Mesodermal cell (in vitro differentiated cells): ENCODE measurements around the gene SSTR3.
A peak's percentile ranks its signal among the peaks of the same experiment; 100 is the strongest.

Experiments used
- H3K27ac ChIP-seq: 2 replicates; pipeline ENCODE4 v1.7.0; 2013; ENCODE audit warnings: mild to moderate bottlenecking, low read depth, low read length, moderate library complexity; ENCODE audit not compliant: severe bottlenecking
- H3K36me3 ChIP-seq: 2 replicates; pipeline ENCODE4 v1.7.1; 2013; ENCODE audit warnings: mild to moderate bottlenecking, low read length, moderate library complexity; ENCODE audit not compliant: control insufficient read depth, insufficient read depth
- H3K4me1 ChIP-seq: one replicate; pipeline ENCODE4 v1.7.1; 2013; ENCODE audit warnings: mild to moderate bottlenecking, low read length; ENCODE audit not compliant: insufficient read depth, control insufficient read depth, poor library complexity, severe bottlenecking
- H3K4me3 ChIP-seq: 2 replicates; pipeline ENCODE4 v1.7.0; 2013; ENCODE audit warnings: low read length, control low read depth, mild to moderate bottlenecking; ENCODE audit not compliant: insufficient read depth, poor library complexity, severe bottlenecking; ENCODE audit errors: extremely low read depth
- H3K9me3 ChIP-seq: 2 replicates; pipeline ENCODE4 v1.7.1; 2013; ENCODE audit warnings: mild to moderate bottlenecking, low read length, moderate library complexity; ENCODE audit not compliant: control insufficient read depth
- WGBS, 2 experiments: methylation state at CpG; one replicate each; pipeline ENCODE4 v1.1.5; 2013; ENCODE audit warnings: missing lambda C conversion rate in 2 of 2; ENCODE audit not compliant: insufficient coverage in 2 of 2; 5-methylcytosine and 5-hydroxymethylcytosine counted together

SSTR3 gene

GRCh38 chr22:37198258-37199102 lies 13.8 kb downstream of the SSTR3 start:
- H3K4me3 ChIP-seq: peak overlapping the region; percentile 65
- peak overlapping the region; percentile 89 for H3K27ac ChIP-seq
- H3K9me3 ChIP-seq: no peaks in the 10 kb centered on the region
- WGBS, 2 experiments: 15 to 25% methylated on average over 20 to 24 of the region's 51 CpGs
- peaks cover 8% of the 10 kb centered on the region for H3K4me1 ChIP-seq
- H3K36me3 ChIP-seq: no peaks in the 10 kb centered on the region

- Histone ChIP-seq H3K4me1 (peaks cover 8% of the 10 kb centered on the region), H3K36me3 (no peaks in the 10 kb centered on the region), H3K27ac (no peak overlapping the region), H3K4me3 (peak overlapping the region; percentile 65), H3K9me3 (peaks cover 5% of the 10 kb centered on the region)
- WGBS, 2 experiments: 73 to 77% methylated on average over 12 of the region's 12 CpGs
These were observed 14.6 kb downstream of the SSTR3 start for GRCh38 chr22:37197451-37198257.

GRCh38 chr22:37196539-37197450 lies 15.5 kb downstream of the SSTR3 start:
- Histone ChIP-seq H3K27ac (no peak overlapping the region), H3K4me1 (peaks cover 8% of the 10 kb centered on the region), H3K9me3 (peaks cover 10% of the 10 kb centered on the region), H3K4me3 (no peak overlapping the region), H3K36me3 (no peaks in the 10 kb centered on the region)
- 66 to 72% methylated on average over 6 to 8 of the region's 14 CpGs for WGBS, 2 experiments

GRCh38 chr22:37195921-37196320 lies 16.4 kb downstream of the SSTR3 start:
- WGBS, 2 experiments: 96% methylated on average over 3 to 4 of the region's 4 CpGs
- Histone ChIP-seq H3K36me3 (no peaks in the 10 kb centered on the region), H3K27ac (no peak overlapping the region), H3K4me3 (no peak overlapping the region), H3K4me1 (peaks cover 8% of the 10 kb centered on the region), H3K9me3 (peaks cover 10% of the 10 kb centered on the region)

- Histone ChIP-seq H3K4me1 (peaks cover 13% of the 10 kb centered on the region), H3K9me3 (peaks cover 10% of the 10 kb centered on the region), H3K27ac (no peak overlapping the region), H3K4me3 (no peak overlapping the region), H3K36me3 (no peaks in the 10 kb centered on the region)
- WGBS, 2 experiments: 80 to 91% methylated on average over 1 to 2 of the region's 3 CpGs
These were observed 17.5 kb downstream of the SSTR3 start for GRCh38 chr22:37194750-37195149.

GRCh38 chr22:37193629-37194191 lies 18.6 kb downstream of the SSTR3 start:
- WGBS, 2 experiments: 90 to 93% methylated on average over 9 of the region's 10 CpGs

GRCh38 chr22:37192741-37193140 lies 19.5 kb downstream of the SSTR3 start:
- Histone ChIP-seq H3K4me3 (no peak overlapping the region), H3K27ac (no peak overlapping the region)
- 92% methylated on average over 1 of the region's 1 CpG; no CpG with 5 or more reads in 1 of the 2 experiments for WGBS, 2 experiments

More at GRCh38 chr22:37193629-37194191, 18.6 kb downstream of the SSTR3 start:
- Histone ChIP-seq H3K27ac (no peak overlapping the region), H3K9me3 (peaks cover 10% of the 10 kb centered on the region), H3K4me3 (no peak overlapping the region), H3K4me1 (peaks cover 23% of the 10 kb centered on the region), H3K36me3 (no peaks in the 10 kb centered on the region)

GRCh38 chr22:37192204-37192603 lies 20.1 kb downstream of the SSTR3 start:
- H3K4me3 ChIP-seq: no peak overlapping the region
- no peaks in the 10 kb centered on the region for H3K36me3 ChIP-seq
- peaks cover 23% of the 10 kb centered on the region for H3K4me1 ChIP-seq
- peaks cover 10% of the 10 kb centered on the region for H3K9me3 ChIP-seq
- no peak overlapping the region for H3K27ac ChIP-seq
- 80 to 90% methylated on average over 1 of the region's 2 CpGs for WGBS, 2 experiments

More at GRCh38 chr22:37192741-37193140, 19.5 kb downstream of the SSTR3 start:
- Histone ChIP-seq H3K9me3 (peaks cover 10% of the 10 kb centered on the region), H3K36me3 (no peaks in the 10 kb centered on the region), H3K4me1 (peaks cover 25% of the 10 kb centered on the region)

GRCh38 chr22:37190262-37190780 lies 22.0 kb downstream of the SSTR3 start:
- Histone ChIP-seq H3K27ac (no peak overlapping the region), H3K4me3 (no peak overlapping the region), H3K36me3 (no peaks in the 10 kb centered on the region), H3K9me3 (peaks cover 10% of the 10 kb centered on the region), H3K4me1 (peaks cover 30% of the 10 kb centered on the region)
- WGBS, 2 experiments: 92% methylated on average over 2 of the region's 4 CpGs; no CpG with 5 or more reads in 1 of the 2 experiments
